DND-41 (cell line): ENCODE results near the gene GIN1.
"Not testable (repeated sequence)": the region's sequence is repeated elsewhere in the genome, so short reads cannot be mapped to it uniquely, and the experiment has no call there.

Experiments used
- ATAC-seq: fragments of 200-7000 bp; cut with Tn5 transposase; 3 replicates; pipeline ENCODE4 v1.9.1; 2021; ENCODE audit warnings: low read depth; ENCODE audit not compliant: insufficient read depth
- DNase-seq: peaks from one replicate; pipeline ENCODE4 v3.0.0-alpha.2; 2020
- H2AFZ ChIP-seq: 2 replicates; pipeline ENCODE4 v1.6.0; 2012; ENCODE audit warnings: low read depth, low read length
- H3K27ac ChIP-seq: 2 replicates; pipeline ENCODE4 v1.5.1; 2012; ENCODE audit warnings: low read length, inconsistent platforms
- H3K27me3 ChIP-seq: fragments of 200-600 bp; sonication (generic); 2 replicates; pipeline ENCODE4 v1.6.0; 2012; ENCODE audit warnings: low read length, mild to moderate bottlenecking, inconsistent platforms; ENCODE audit not compliant: insufficient read depth, poor library complexity
- H3K36me3 ChIP-seq: 2 replicates; pipeline ENCODE4 v1.5.1; 2012; ENCODE audit warnings: low read length, inconsistent platforms; ENCODE audit not compliant: insufficient read depth
- H3K4me1 ChIP-seq: 2 replicates; pipeline ENCODE4 v1.5.1; 2012; ENCODE audit warnings: mild to moderate bottlenecking, low read length; ENCODE audit not compliant: insufficient read depth
- H3K4me2 ChIP-seq: 2 replicates; pipeline ENCODE4 v1.6.0; 2012; ENCODE audit warnings: mild to moderate bottlenecking, moderate library complexity, low read length, inconsistent platforms; ENCODE audit not compliant: insufficient read depth
- H3K4me3 ChIP-seq, 2 experiments: fragments of 200-600 bp in 1 of 2; shearing (Covaris generic) in 1 of 2; 2 replicates each; pipeline ENCODE4 v1.5.1; 2012 to 2016; ENCODE audit warnings: inconsistent platforms in 2 of 2, low read length in 2 of 2, mild to moderate bottlenecking in 2 of 2, low read depth in 1 of 2, moderate library complexity in 1 of 2
- H3K79me2 ChIP-seq: 2 replicates; pipeline ENCODE4 v1.6.0; 2012; ENCODE audit warnings: low read length, inconsistent platforms; ENCODE audit not compliant: insufficient read depth
- H3K9ac ChIP-seq: 2 replicates; pipeline ENCODE4 v1.6.0; 2012; ENCODE audit warnings: low read depth, mild to moderate bottlenecking, inconsistent platforms, low read length, moderate library complexity
- H3K9me3 ChIP-seq: 2 replicates; pipeline ENCODE4 v1.5.1; 2012; ENCODE audit warnings: low read length, moderate library complexity, mild to moderate bottlenecking, inconsistent platforms; ENCODE audit not compliant: insufficient read depth, severe bottlenecking
- H4K20me1 ChIP-seq: 2 replicates; pipeline ENCODE4 v1.6.0; 2012; ENCODE audit warnings: low read length; ENCODE audit not compliant: insufficient read depth
- EZH2 ChIP-seq: IDR thresholded peaks from 3 replicates; pipeline ENCODE4 v1.6.1; 2012; ENCODE audit warnings: borderline replicate concordance, low read depth, mild to moderate bottlenecking, moderate library complexity, low read length, inconsistent platforms; ENCODE audit not compliant: severe bottlenecking
- TF ChIP-seq, protein P1 (sequence below): IDR thresholded peaks from 2 replicates; pipeline ENCODE4 v1.5.1; 2012; ENCODE audit warnings: borderline replicate concordance, low read length, moderate library complexity, mild to moderate bottlenecking; ENCODE audit not compliant: poor library complexity, severe bottlenecking; ENCODE audit errors: extremely low read depth

The GIN1 gene

GRCh38 chr5:103086547-103086946, 33.4 kb downstream of the GIN1 start:
- TF ChIP-seq, protein P1, sequence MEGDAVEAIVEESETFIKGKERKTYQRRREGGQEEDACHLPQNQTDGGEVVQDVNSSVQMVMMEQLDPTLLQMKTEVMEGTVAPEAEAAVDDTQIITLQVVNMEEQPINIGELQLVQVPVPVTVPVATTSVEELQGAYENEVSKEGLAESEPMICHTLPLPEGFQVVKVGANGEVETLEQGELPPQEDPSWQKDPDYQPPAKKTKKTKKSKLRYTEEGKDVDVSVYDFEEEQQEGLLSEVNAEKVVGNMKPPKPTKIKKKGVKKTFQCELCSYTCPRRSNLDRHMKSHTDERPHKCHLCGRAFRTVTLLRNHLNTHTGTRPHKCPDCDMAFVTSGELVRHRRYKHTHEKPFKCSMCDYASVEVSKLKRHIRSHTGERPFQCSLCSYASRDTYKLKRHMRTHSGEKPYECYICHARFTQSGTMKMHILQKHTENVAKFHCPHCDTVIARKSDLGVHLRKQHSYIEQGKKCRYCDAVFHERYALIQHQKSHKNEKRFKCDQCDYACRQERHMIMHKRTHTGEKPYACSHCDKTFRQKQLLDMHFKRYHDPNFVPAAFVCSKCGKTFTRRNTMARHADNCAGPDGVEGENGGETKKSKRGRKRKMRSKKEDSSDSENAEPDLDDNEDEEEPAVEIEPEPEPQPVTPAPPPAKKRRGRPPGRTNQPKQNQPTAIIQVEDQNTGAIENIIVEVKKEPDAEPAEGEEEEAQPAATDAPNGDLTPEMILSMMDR = no peak
- TF ChIP-seq EZH2 = no peak

GRCh38 chr5:103079796-103080195, 40.1 kb downstream of the GIN1 start:
- ATAC-seq (0 out of 3 replicates have a peak, but pooled peaks have one; percentile 22), DNase-seq (no peak)
- Histone ChIP-seq H3K4me3 (no peak overlapping the region), H4K20me1 (no peaks in the 10 kb centered on the region), H2AFZ (no peak overlapping the region), H3K4me2 (no peak overlapping the region), H3K27me3 (no peaks in the 10 kb centered on the region), H3K79me2 (no peaks in the 10 kb centered on the region), H3K36me3 (peaks cover 3% of the 10 kb centered on the region), H3K27ac (no peak overlapping the region), H3K9ac (no peak overlapping the region), H3K4me1 (no peaks in the 10 kb centered on the region), H3K9me3 (peaks cover 16% of the 10 kb centered on the region)
- TF ChIP-seq, protein P1 = no peak

More at GRCh38 chr5:103086547-103086946, 33.4 kb downstream of the GIN1 start:
- no peak overlapping the region for H3K4me2 ChIP-seq
- peaks cover 25% of the 10 kb centered on the region for H3K36me3 ChIP-seq
- H4K20me1 ChIP-seq = no peaks in the 10 kb centered on the region
- no peaks in the 10 kb centered on the region for H3K79me2 ChIP-seq
- no peak for DNase-seq
- H2AFZ ChIP-seq = no peak overlapping the region
- ATAC-seq = no peak
- H3K27ac ChIP-seq = no peak overlapping the region
- H3K9me3 ChIP-seq = peaks cover 6% of the 10 kb centered on the region
- no peaks in the 10 kb centered on the region for H3K4me1 ChIP-seq
- H3K27me3 ChIP-seq = no peaks in the 10 kb centered on the region
- no peak overlapping the region for H3K4me3 ChIP-seq
- no peak overlapping the region for H3K9ac ChIP-seq

DNA sequence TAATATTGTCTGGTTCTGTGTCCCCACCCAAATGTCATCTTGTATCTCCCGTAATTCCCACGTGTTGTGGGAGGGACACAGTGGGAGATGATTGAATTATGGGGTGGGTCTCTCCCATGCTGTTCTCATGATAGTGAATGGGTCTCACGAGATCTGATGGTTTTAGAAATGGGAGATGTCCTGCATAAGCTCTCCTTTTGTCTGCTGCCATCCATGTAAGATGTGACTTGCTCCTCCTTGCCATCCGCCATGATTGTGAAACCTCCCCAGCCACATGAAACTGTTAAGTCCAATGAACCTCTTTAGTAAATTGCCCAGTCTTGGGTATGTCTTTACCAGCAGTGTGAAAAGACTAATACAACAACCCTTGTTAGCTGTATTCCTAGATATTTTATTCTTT, 44.5 kb downstream of the GIN1 start:
- H3K27ac ChIP-seq = no peak overlapping the region

DNA sequence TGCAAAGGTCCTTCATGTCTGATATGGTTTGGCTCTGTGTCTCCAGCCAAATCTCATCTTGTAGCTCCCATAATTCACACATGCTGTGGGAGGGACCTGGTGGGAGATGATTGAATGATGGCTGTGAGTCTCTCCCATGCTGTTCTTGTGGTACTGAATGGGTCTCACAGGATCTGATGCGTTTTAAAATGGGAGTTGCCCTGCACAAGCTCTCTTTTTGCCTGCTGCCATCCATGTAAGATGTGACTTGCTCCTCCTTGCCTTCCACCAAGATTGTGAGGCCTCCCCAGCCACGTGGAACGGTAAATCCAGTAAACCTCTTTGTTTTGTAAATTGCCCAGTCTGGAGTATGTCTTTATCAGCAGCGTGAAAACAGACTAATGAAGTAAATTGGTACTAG, 46.4 kb downstream of the GIN1 start:
- H3K4me1 ChIP-seq, H3K36me3 ChIP-seq, H3K4me3 ChIP-seq, H3K79me2 ChIP-seq, ATAC-seq, H3K9ac ChIP-seq, H3K27ac ChIP-seq, DNase-seq, H2AFZ ChIP-seq, H3K4me2 ChIP-seq, H4K20me1 ChIP-seq, H3K27me3 ChIP-seq: not testable (repeated sequence)
- peaks cover 17% of the 10 kb centered on the region for H3K9me3 ChIP-seq

More for the DNA sequence above, 44.5 kb downstream of the GIN1 start:
- H3K9ac ChIP-seq = no peak overlapping the region
- H3K27me3 ChIP-seq = no peaks in the 10 kb centered on the region
- no peaks in the 10 kb centered on the region for H3K36me3 ChIP-seq
- H2AFZ ChIP-seq = no peak overlapping the region
- TF ChIP-seq EZH2 = no peak
- TF ChIP-seq, protein P1 = no peak
- H3K4me1 ChIP-seq = no peaks in the 10 kb centered on the region
- H3K4me3 ChIP-seq = no peak overlapping the region
- DNase-seq = no peak
- no peak overlapping the region for H3K4me2 ChIP-seq
- H3K79me2 ChIP-seq = no peaks in the 10 kb centered on the region
- peaks cover 17% of the 10 kb centered on the region for H3K9me3 ChIP-seq
- no peaks in the 10 kb centered on the region for H4K20me1 ChIP-seq
- ATAC-seq = no peak
